Nephron progenitor cell (in vitro differentiated cells): ENCODE data around the gene RNF220.

ENCODE experiments used
- DNase-seq: peaks from one replicate; pipeline ENCODE4 v3.0.0; 2021
- H3K27ac Mint-ChIP-seq: 2 replicates; pipeline ENCODE4 v1.8.0; 2021; ENCODE audit warnings: mild to moderate bottlenecking, moderate library complexity, mixed read lengths
- H3K27me3 Mint-ChIP-seq: 2 replicates; pipeline ENCODE4 v1.8.0; 2021; ENCODE audit warnings: mild to moderate bottlenecking, low read depth, mixed read lengths; ENCODE audit not compliant: poor library complexity
- H3K36me3 Mint-ChIP-seq: 2 replicates; pipeline ENCODE4 v1.8.0; 2021; ENCODE audit warnings: low read depth, mixed read lengths
- H3K4me1 Mint-ChIP-seq: 2 replicates; pipeline ENCODE4 v1.8.0; 2021; ENCODE audit warnings: mixed read lengths
- H3K4me3 Mint-ChIP-seq: 2 replicates; pipeline ENCODE4 v1.8.0; 2021; ENCODE audit warnings: mild to moderate bottlenecking, moderate library complexity, mixed read lengths
- H3K9me3 Mint-ChIP-seq: 2 replicates; pipeline ENCODE4 v1.8.0; 2021; ENCODE audit warnings: mild to moderate bottlenecking, moderate library complexity, mixed read lengths
- TF ChIP-seq, protein P1 (sequence below): fragments of 200-600 bp; sonication (generic); IDR thresholded peaks from 2 replicates; pipeline ENCODE4 v1.5.0; 2021; ENCODE audit warnings: antibody characterized with exemption

RNF220 gene

DNA sequence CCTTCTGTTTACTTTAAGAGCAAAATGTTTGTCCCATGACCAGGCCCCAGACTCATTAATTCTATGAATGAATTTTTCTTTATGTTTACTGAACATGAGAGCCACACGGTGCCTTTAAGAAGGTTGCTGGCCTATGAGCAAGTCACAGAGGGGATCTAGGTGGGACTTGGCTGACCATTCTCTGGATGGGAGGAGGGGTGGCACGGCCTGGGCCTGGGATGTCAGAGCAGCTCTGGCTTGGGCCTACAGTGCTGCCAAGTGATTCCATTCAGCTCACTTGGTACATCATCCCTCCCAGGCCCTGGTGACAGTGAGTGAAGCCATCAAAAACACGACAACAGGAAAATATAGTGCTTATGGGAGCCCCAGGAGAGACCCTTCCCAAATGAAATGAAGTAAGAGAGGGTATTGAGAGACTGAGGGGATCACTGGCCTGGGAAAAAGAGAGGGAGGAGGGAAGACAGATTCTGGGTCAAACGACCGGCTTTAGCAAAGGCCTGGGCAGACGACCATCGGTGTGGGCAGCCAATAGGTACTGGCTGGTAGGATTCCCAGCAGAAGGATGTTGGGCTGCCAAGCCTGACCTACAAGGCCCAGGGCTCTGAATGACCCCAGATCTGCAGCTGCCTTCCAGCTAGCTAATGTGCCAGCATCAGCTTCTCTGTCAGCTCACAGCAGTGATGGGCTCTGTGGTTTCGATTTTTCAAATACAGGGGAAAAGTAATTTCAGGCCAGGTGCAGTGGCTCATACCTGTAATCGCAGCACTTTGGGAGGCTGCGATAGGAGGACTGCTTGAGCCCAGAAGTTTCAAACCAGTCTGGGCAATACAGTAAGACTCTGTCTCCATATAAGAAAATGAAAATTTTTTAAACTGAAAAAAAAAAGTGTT is 265.9 kb downstream of the RNF220 start:
- no peak for DNase-seq
- Mint-ChIP-seq H3K27ac (no peak overlapping the region), H3K36me3 (peaks cover 9% of the 10 kb centered on the region), H3K27me3 (peaks cover 19% of the 10 kb centered on the region), H3K9me3 (no peaks in the 10 kb centered on the region), H3K4me1 (peaks cover 41% of the 10 kb centered on the region), H3K4me3 (no peak overlapping the region)
- TF ChIP-seq, protein P1, sequence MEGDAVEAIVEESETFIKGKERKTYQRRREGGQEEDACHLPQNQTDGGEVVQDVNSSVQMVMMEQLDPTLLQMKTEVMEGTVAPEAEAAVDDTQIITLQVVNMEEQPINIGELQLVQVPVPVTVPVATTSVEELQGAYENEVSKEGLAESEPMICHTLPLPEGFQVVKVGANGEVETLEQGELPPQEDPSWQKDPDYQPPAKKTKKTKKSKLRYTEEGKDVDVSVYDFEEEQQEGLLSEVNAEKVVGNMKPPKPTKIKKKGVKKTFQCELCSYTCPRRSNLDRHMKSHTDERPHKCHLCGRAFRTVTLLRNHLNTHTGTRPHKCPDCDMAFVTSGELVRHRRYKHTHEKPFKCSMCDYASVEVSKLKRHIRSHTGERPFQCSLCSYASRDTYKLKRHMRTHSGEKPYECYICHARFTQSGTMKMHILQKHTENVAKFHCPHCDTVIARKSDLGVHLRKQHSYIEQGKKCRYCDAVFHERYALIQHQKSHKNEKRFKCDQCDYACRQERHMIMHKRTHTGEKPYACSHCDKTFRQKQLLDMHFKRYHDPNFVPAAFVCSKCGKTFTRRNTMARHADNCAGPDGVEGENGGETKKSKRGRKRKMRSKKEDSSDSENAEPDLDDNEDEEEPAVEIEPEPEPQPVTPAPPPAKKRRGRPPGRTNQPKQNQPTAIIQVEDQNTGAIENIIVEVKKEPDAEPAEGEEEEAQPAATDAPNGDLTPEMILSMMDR, result no peak

DNA sequence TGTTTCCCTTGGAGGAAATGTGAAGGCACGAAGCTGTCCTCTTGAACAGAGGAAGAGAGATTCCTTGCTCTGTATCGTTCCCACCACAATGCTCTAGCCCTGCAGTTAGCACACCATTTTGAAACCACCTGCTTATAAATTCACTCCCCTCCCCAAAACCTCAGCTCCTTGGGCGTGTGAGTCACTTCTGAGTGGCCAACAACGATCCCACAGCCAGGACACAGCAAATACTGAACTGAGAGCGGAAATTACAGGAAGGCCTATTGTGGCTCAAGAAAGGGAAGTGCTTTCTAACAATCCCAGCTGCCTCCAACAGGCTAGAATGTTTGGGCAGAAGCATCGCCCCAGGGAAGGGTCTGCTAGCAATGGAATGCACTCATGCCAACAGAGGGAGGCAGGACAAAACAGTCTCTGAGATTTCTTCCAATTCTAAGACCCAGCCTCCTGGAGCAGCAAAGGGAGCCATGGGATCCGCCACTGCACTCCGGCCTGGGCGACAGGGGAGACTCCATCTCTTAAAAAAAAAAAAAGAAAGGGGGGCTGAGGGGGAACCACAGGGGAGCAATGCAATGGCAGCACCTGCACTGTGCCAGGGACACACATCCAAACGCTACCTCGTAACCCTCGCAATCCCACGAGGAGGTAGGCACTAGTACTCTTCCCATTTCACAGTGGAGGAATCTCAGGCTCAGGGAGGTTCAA is 267.4 kb downstream of the RNF220 start:
- no peak for DNase-seq
- Mint-ChIP-seq H3K36me3 (peaks cover 9% of the 10 kb centered on the region), H3K27ac (peak overlapping the region; percentile 74), H3K4me3 (peak overlapping the region; percentile 45), H3K27me3 (peaks cover 19% of the 10 kb centered on the region), H3K4me1 (peaks cover 41% of the 10 kb centered on the region), H3K9me3 (no peaks in the 10 kb centered on the region)
- TF ChIP-seq, protein P1, result no peak

DNA sequence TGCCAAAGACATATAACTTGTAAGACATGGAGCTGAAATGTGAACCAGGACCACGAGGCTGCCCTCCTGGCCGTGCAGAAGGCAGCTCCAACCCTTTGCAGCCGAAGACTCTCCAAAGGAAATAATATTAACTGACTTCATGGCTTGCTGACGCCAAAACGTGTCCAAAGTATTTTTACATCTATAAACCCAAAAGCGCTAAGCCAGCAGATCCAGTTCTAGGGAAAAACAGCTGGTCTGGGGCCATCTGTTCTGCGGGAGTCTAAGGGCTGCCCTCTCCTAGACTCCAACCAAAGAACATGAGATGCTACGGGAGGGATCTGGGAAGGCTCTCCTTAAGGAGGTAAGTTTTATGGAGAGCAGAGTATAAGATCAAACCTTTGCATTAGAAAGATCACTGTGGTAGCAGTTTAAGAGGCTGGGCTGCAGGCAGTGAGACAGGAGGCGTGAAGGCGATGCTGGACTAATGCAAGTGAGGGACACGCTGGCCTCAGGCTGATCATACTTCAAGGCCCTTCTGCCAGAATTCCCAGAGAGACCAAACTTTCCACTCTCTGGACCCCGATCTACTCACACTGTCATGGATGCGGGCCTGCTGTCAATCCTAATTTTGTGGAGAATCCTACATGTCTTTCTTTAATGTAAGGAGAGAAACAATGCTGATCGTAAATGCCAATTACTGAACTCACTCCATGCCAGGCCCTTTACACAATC is 268.1 kb downstream of the RNF220 start:
- peaks cover 9% of the 10 kb centered on the region for H3K36me3 Mint-ChIP-seq
- no peaks in the 10 kb centered on the region for H3K9me3 Mint-ChIP-seq
- peak overlapping the region; percentile 90 for H3K4me3 Mint-ChIP-seq
- no peak overlapping the region for H3K27ac Mint-ChIP-seq
- peaks cover 41% of the 10 kb centered on the region for H3K4me1 Mint-ChIP-seq
- TF ChIP-seq, protein P1, result no peak
- no peak for DNase-seq
- H3K27me3 Mint-ChIP-seq, result peaks cover 14% of the 10 kb centered on the region

DNA sequence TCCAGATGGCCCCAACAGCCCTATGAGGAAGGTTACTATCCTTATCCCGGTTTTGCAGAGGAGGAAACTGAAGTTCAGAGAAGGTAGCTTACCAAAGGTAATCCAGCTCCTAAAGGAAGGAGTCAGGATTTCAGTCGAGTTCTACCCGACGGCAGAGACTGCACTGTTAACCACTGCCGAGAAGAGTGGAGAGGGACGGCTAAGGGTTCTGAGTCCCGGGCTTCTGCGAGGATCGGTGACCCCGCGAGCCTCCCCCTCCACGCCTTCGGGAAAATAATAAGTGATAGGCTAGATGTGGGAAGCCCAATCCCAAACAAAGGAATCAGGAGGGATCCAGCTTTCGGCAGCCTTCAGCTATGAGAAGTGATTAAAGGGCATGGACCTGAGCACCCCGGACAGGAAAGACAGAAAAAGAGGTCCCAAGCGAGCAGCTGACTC is 268.6 kb downstream of the RNF220 start:
- TF ChIP-seq, protein P1, result no peak
- peaks cover 41% of the 10 kb centered on the region for H3K4me1 Mint-ChIP-seq

DNA sequence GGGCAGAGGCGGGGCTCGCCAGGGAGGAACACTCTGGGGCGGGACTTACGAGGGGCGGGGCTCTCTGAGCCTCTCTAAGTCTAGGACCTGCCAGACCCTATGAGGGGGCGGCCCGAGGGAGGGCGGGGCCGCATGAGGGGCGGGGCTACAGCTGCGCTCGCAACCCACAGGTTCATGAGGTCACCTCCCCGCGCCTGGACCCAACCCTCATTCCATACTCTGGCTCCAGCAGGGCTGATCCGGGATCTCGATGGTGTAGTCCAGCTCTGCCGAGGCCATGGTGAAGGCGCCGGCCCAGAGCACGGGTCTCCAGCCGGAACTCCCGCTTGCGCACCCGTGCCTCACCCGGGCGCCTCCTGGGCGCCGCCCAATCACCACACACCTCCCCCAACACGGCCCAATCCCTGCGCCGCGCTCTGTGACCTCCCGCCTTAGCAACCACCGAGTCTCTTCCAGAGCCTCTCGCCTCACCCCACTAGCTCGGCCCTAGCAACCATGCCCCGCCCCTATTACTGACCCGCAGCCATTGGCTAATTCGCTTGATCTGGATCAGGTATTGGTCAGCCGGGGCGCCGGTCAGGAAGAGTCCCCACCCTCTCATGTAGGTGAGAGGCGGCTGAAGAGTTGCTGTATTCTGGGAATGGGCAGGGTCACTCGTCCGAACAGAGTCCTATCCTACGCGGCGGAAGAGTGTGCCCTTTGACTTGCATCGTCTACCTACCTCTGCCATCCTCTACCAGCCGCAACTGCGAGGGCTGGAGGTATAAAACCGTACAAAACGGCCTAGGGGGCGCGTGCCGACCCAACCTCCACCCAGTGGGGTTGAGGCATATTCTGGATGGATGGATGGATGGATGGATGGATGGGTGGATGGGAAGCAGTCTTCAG is 269.3 kb downstream of the RNF220 start, which contains the start of the genes ARMH1 and TMEM53:
ARMH1 (plus strand) TSS at position 602 of the 888 bp plus-strand sequence. CDS start 14,984 bp downstream, outside the sequence.
TMEM53 (minus strand) TSS at position 369 of the 888 bp plus-strand sequence; CDS start at position 279, 90 bp downstream.
- H3K4me1 Mint-ChIP-seq, result peaks cover 41% of the 10 kb centered on the region
- H3K4me3 Mint-ChIP-seq, result peak within 1 kb of the TSS; percentile 90
- H3K9me3 Mint-ChIP-seq, result no peaks in the 10 kb centered on the region
- DNase-seq, result peak; percentile 97
- H3K27me3 Mint-ChIP-seq, result peaks cover 14% of the 10 kb centered on the region
- peaks cover 9% of the 10 kb centered on the region for H3K36me3 Mint-ChIP-seq
- peak within 1 kb of the TSS; percentile 87 for H3K27ac Mint-ChIP-seq
- TF ChIP-seq, protein P1, result no peak

More for the DNA sequence above, 268.6 kb downstream of the RNF220 start:
- H3K36me3 Mint-ChIP-seq, result peaks cover 9% of the 10 kb centered on the region
- H3K9me3 Mint-ChIP-seq, result no peaks in the 10 kb centered on the region
- H3K4me3 Mint-ChIP-seq, result peak overlapping the region; percentile 90
- peaks cover 14% of the 10 kb centered on the region for H3K27me3 Mint-ChIP-seq
- no peak overlapping the region for H3K27ac Mint-ChIP-seq
- no peak for DNase-seq
